Panc1 (cell line): ENCODE measurements around the gene HK3. TPM values are rescaled to one million over a fixed set of nuclear protein-coding genes. Genes with fewer than 3 reads are reported as not detected.

Experiments
- ATAC-seq: fragments of 200-7000 bp; cut with Tn5 transposase; 2 replicates; pipeline ENCODE4 v1.9.1; 2020; ENCODE audit warnings: mild to moderate bottlenecking, moderate library complexity
- BruUV-seq: library from RNA; stranded (reverse); fragments of 400-500 nt; replicated peaks from 2 replicates; lab custom pipeline; 2021; lab: Mats Ljungman, UMichigan
- CTCF ChIA-PET: fragments of 300-600 bp; sonication (Branson Sonifier 250); formaldehyde crosslinking; loops from one replicate; lab custom pipeline; 2022; ENCODE audit warnings: antibody characterized with exemption; lab: Charles Lee
- POLR2A ChIA-PET: fragments of 300-600 bp; sonication (Branson Sonifier 250); formaldehyde crosslinking; loops from one replicate; lab custom pipeline; 2022; ENCODE audit warnings: antibody characterized with exemption; lab: Charles Lee
- DNase-seq: peaks from one replicate; pipeline ENCODE4 v3.0.0-alpha.2; 2010; ENCODE audit warnings: low read depth, low spot score
- H3K27ac ChIP-seq: 2 replicates; pipeline ENCODE4 v1.5.1; 2011; ENCODE audit warnings: mild to moderate bottlenecking, low read length, inconsistent platforms
- H3K27me3 ChIP-seq: fragments of 200-500 bp; sonication (Bioruptor generic); 2 replicates; pipeline ENCODE4 v1.6.0; 2014; ENCODE audit warnings: low read length, inconsistent platforms; ENCODE audit not compliant: control insufficient read depth, insufficient read depth
- H3K36me3 ChIP-seq: fragments of 200-500 bp; sonication (Bioruptor generic); 2 replicates; pipeline ENCODE4 v1.5.1; 2014; ENCODE audit warnings: inconsistent platforms, mild to moderate bottlenecking, low read length, moderate library complexity; ENCODE audit not compliant: control insufficient read depth, insufficient read depth
- H3K4me1 ChIP-seq: 2 replicates; pipeline ENCODE4 v1.5.1; 2011; ENCODE audit warnings: inconsistent platforms, mild to moderate bottlenecking, low read length, moderate library complexity; ENCODE audit not compliant: control insufficient read depth, insufficient read depth
- H3K4me3 ChIP-seq, 2 experiments: 2 replicates each; pipeline ENCODE4 v1.5.1; 2011 to 2012; ENCODE audit warnings: low read depth in 2 of 2, low read length in 2 of 2, mild to moderate bottlenecking in 2 of 2, inconsistent platforms in 1 of 2, moderate library complexity in 1 of 2
- H3K9me3 ChIP-seq: fragments of 200-500 bp; sonication (Bioruptor generic); 2 replicates; pipeline ENCODE4 v1.5.1; 2014; ENCODE audit warnings: low read depth, mild to moderate bottlenecking, inconsistent platforms, low read length, moderate library complexity; ENCODE audit not compliant: control insufficient read depth, insufficient read depth
- CTCF ChIP-seq: fragments of 450-650 bp; IDR thresholded peaks from 2 replicates; pipeline ENCODE4 v1.5.1; 2017; ENCODE audit warnings: mild to moderate bottlenecking
- POLR2AphosphoS5 ChIP-seq: IDR thresholded peaks from 2 replicates; pipeline ENCODE4 v1.6.1; 2012; ENCODE audit warnings: mild to moderate bottlenecking, low read depth, low read length, moderate library complexity
- REST ChIP-seq, 2 experiments: IDR thresholded peaks; 2 replicates each; pipeline ENCODE4 v1.6.1; 2011 to 2012; ENCODE audit warnings: low read depth in 2 of 2, control low read depth in 1 of 2, low read length in 1 of 2, mild to moderate bottlenecking in 1 of 2, moderate library complexity in 1 of 2; ENCODE audit not compliant: insufficient read depth in 1 of 2
- SIN3A ChIP-seq: IDR thresholded peaks from 2 replicates; pipeline ENCODE4 v1.6.1; 2012; ENCODE audit warnings: low read depth, mild to moderate bottlenecking, low read length, moderate library complexity, borderline replicate concordance; ENCODE audit not compliant: insufficient read depth
- TCF7L2 ChIP-seq: IDR thresholded peaks from 2 replicates; pipeline ENCODE4 v1.6.1; 2011; ENCODE audit warnings: mild to moderate bottlenecking, low read depth, low read length, inconsistent platforms
- in situ Hi-C: cut with HindIII; loops from 2 replicates; pipeline ENCODE4 v1.10.0; 2016; ENCODE audit warnings: low sequenced_read_pairs, low pct_unique_long_range_greater_than_20kb
- intact Hi-C: fragments of 100-400 bp; cut with micrococcal nuclease; formaldehyde crosslinking; loops from one replicate; pipeline ENCODE4 v1.10.0; 2022; ENCODE audit not compliant: unreplicated experiment
- total RNA-seq: library from RNA; stranded (reverse); gene quantifications from one replicate; pipeline ENCODE4 v1.2.1, GENCODE V29; 2021; ENCODE audit not compliant: unreplicated experiment

The HK3 gene
- total RNA-seq, 1 experiment from 2014 or later: not detected

DNA sequence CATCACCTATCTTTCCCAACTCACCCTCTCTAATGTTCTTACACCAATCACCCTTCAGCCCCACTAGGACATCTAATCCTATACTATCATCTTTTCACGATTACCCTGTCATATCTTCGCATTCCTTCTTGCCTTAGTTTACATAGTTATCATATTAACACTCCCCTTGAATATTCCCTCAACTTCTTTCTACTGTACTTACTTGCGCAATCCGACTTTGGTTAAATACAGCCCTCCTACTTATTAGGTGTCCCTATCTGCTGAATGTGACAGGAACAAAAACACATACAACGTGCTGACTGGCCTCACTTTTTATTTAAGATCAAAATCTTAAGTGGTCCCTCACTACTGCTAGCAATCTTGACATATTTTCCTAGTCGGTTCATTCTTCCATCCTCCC is 19.5 kb upstream of the HK3 start:
- no TSS peak for BruUV-seq
- Histone ChIP-seq H3K9me3 (no peaks in the 10 kb centered on the region), H3K4me3 (no peak overlapping the region), H3K4me1 (no peaks in the 10 kb centered on the region), H3K27me3 (no peaks in the 10 kb centered on the region), H3K27ac (no peak overlapping the region), H3K36me3 (0 out of 2 replicates have a peak, but pooled peaks cover 4% of the 10 kb centered on the region)
- ChIA-PET POLR2A (no interaction called here), CTCF (no interaction called here)
- no peak for ATAC-seq
- no peak for TF ChIP-seq POLR2AphosphoS5
- no peak for TF ChIP-seq CTCF
- TF ChIP-seq TCF7L2: no peak
- TF ChIP-seq REST (IDR thresholded peaks at IDR 0.05; ENCODE audit: insufficient read depth in 1 of 2, low read depth in 2 of 2, low read length in 1 of 2): no peak
- no peak for TF ChIP-seq SIN3A
- no peak for DNase-seq
- intact Hi-C loops: no loop called here
- in situ Hi-C loops: no loop called here

DNA sequence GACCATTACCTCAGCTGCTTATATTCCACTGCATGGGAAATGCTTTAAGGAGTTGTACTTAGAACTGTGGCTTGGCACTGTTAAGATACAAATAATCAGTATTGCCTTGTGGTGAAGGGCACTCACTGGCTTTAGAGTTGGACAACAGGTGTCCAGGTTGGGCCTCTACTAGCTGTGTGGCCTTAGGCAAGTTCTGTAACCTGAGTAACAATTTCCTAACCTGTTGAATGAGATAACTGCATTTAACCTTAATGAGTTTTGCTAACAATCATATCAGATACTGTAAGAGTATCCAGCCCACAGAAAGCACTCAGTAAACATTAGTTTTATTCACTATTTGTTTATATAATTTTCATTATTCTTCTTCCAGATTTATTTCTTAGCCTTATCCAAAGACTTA is 17.2 kb upstream of the HK3 start:
- Histone ChIP-seq H3K4me3 (no peak overlapping the region), H3K4me1 (no peaks in the 10 kb centered on the region), H3K36me3 (peaks cover 7% of the 10 kb centered on the region; the same call in 1 of the 2 replicates), H3K9me3 (no peaks in the 10 kb centered on the region), H3K27me3 (no peaks in the 10 kb centered on the region), H3K27ac (no peak overlapping the region)
- CTCF ChIA-PET: no interaction called here
- no TSS peak for BruUV-seq
- no peak for ATAC-seq
- in situ Hi-C loops (no loop called here), intact Hi-C loops (no loop called here)
- POLR2A ChIA-PET: no interaction called here
- TF ChIP-seq REST (IDR thresholded peaks at IDR 0.05; ENCODE audit: insufficient read depth in 1 of 2, low read depth in 2 of 2, low read length in 1 of 2): no peak
- no peak for TF ChIP-seq TCF7L2
- TF ChIP-seq CTCF: no peak
- no peak for TF ChIP-seq POLR2AphosphoS5
- TF ChIP-seq SIN3A: no peak
- no peak for DNase-seq
